ENCODE data around the gene SDSL. TPM values are rescaled to one million over a fixed set of nuclear protein-coding genes. Genes with fewer than 3 reads are reported as not detected.
A peak's percentile ranks its signal among the peaks of the same experiment; 100 is the strongest.

The SDSL gene
- total and polyA plus RNA-seq, 2 of the 13 experiments (the other 11 are each of a cell fraction or from before 2014, with no cell fraction given) = 1.2 to 1.7 TPM

- no peak overlapping the region for H3K27ac ChIP-seq (ENCODE audit: extremely low read length, insufficient read depth, low read length)
- H3K27me3 ChIP-seq (ENCODE audit: control insufficient read depth in 1 of 2, insufficient read depth in 2 of 2, low read length in 2 of 2) = peaks cover 2 to 36% of the 10 kb centered on the region in 2 experiments; a peak in 3 of 5 replicates
- in situ Hi-C loops (cut with HindIII; ENCODE audit: extremely low pct_ligation_motif_present, low pct_unique_long_range_greater_than_20kb) (no loop called here), intact Hi-C loops (cut with micrococcal nuclease; ENCODE audit: unreplicated experiment) (no loop called here)
- 8% methylated on average over 9 of the region's 9 CpGs for WGBS (ENCODE audit: low lambda C conversion rate)
- H4K20me1 ChIP-seq (ENCODE audit: insufficient read depth, low read length) = peaks cover 10% of the 10 kb centered on the region; the same call in 1 of the 2 replicates
- H3K9me3 ChIP-seq (ENCODE audit: low read length) = no peaks in the 10 kb centered on the region
- no peak for ATAC-seq
- DNase-seq (ENCODE audit: low spot score) = no peak
- H3K79me2 ChIP-seq (ENCODE audit: insufficient read depth, low read length) = no peaks in the 10 kb centered on the region
- peak; percentile 20; the same call in 1 of the 2 replicates for TF ChIP-seq EHMT2 (IDR thresholded peaks at IDR 0.05; ENCODE audit: borderline replicate concordance, low read depth, low read length)
- TF ChIP-seq MEIS2 (CRISPR knock-in tag; IDR thresholded peaks at IDR 0.05) = no peak
- no peak for TF ChIP-seq ZNF75D (CRISPR knock-in tag; IDR thresholded peaks at IDR 0.05; ENCODE audit: borderline replicate concordance)
- no peak for TF ChIP-seq ONECUT2 (CRISPR knock-in tag; IDR thresholded peaks at IDR 0.05)
- ChIA-PET POLR2A (no interaction called here), CTCF (ENCODE audit: low intra/inter-chr PET ratio, low total read pairs) (no interaction called here)
- no TSS peak for BruUV-seq (replicated peaks)
- H3K4me1 ChIP-seq (ENCODE audit: insufficient read depth, low read length) = no peaks in the 10 kb centered on the region
- H3K4me2 ChIP-seq (ENCODE audit: low read depth, low read length) = no peak overlapping the region
- H2AFZ ChIP-seq (ENCODE audit: low read length) = no peak overlapping the region
- H3K4me3 ChIP-seq (replicated peaks in 1 of 3; ENCODE audit: insufficient read depth in 1 of 3, low read depth in 2 of 3, low read length in 3 of 3) = no peak overlapping the region
- no peaks in the 10 kb centered on the region for H3K36me3 ChIP-seq (replicated peaks in 1 of 2; ENCODE audit: control insufficient read depth in 1 of 2, insufficient read depth in 2 of 2, low read length in 2 of 2)
- H3K9ac ChIP-seq (ENCODE audit: insufficient read depth, low read depth, low read length) = no peak overlapping the region
- no peak for FAIRE-seq
Measured at GRCh38 chr12:113480336-113480971, 58.3 kb downstream of the SDSL start.

DNA sequence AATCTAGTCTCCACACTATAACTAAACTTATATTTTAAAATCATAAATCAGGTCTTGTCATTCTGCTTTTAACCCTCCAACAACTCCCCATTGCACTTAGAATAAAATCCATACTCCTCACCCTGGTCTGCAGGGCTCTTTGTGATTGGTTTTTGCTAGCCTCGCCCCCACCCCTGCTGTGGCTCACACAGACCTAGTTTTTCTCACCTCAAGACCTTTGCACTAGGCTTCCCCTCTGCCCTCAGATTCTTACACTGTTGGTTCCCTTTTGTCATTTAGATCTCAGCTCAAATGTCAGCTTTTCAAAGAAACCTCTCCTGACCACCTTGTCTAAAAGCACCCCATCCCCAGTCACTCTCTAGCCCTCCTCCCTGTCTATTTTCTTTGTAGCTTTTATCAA, 60.2 kb downstream of the SDSL start:
- Histone ChIP-seq H3K9me3 (ENCODE audit: low read length) (no peaks in the 10 kb centered on the region), H3K4me2 (ENCODE audit: low read depth, low read length) (no peak overlapping the region), H3K4me3 (replicated peaks in 1 of 3; ENCODE audit: insufficient read depth in 1 of 3, low read depth in 2 of 3, low read length in 3 of 3) (no peak overlapping the region), H3K79me2 (ENCODE audit: insufficient read depth, low read length) (no peaks in the 10 kb centered on the region), H3K36me3 (replicated peaks in 1 of 2; ENCODE audit: control insufficient read depth in 1 of 2, insufficient read depth in 2 of 2, low read length in 2 of 2) (no peaks in the 10 kb centered on the region), H3K27ac (ENCODE audit: extremely low read length, insufficient read depth, low read length) (no peak overlapping the region), H3K9ac (ENCODE audit: insufficient read depth, low read depth, low read length) (no peak overlapping the region), H4K20me1 (ENCODE audit: insufficient read depth, low read length) (peaks cover 10% of the 10 kb centered on the region; the same call in 1 of the 2 replicates), H3K4me1 (ENCODE audit: insufficient read depth, low read length) (no peaks in the 10 kb centered on the region), H2AFZ (ENCODE audit: low read length) (no peak overlapping the region), H3K27me3 (ENCODE audit: control insufficient read depth in 1 of 2, insufficient read depth in 2 of 2, low read length in 2 of 2) (peaks cover 2 to 26% of the 10 kb centered on the region in 2 experiments; a peak in 3 of 5 replicates)
- ATAC-seq (no peak), FAIRE-seq (no peak), DNase-seq (ENCODE audit: low spot score) (no peak)
- BruUV-seq (replicated peaks) = no TSS peak
- in situ Hi-C loops (cut with HindIII; ENCODE audit: extremely low pct_ligation_motif_present, low pct_unique_long_range_greater_than_20kb) = no loop called here
- ChIA-PET CTCF (ENCODE audit: low intra/inter-chr PET ratio, low total read pairs) (no interaction called here), POLR2A (no interaction called here)
- intact Hi-C loops (cut with micrococcal nuclease; ENCODE audit: unreplicated experiment) = no loop called here
- WGBS (ENCODE audit: low lambda C conversion rate) = 0% methylated on average over 1 of the region's 1 CpG
- TF ChIP-seq ZNF276 (CRISPR knock-in tag; IDR thresholded peaks at IDR 0.05; ENCODE audit: low read depth) (no peak), DR1 (CRISPR knock-in tag; IDR thresholded peaks at IDR 0.05) (no peak), KLF9 (CRISPR knock-in tag; IDR thresholded peaks at IDR 0.05; ENCODE audit: low read depth) (no peak), KLF15 (CRISPR knock-in tag; IDR thresholded peaks at IDR 0.05; ENCODE audit: borderline replicate concordance) (no peak), ZKSCAN5 (CRISPR knock-in tag; IDR thresholded peaks at IDR 0.05) (no peak)
- TF ChIP-seq, protein P1, sequence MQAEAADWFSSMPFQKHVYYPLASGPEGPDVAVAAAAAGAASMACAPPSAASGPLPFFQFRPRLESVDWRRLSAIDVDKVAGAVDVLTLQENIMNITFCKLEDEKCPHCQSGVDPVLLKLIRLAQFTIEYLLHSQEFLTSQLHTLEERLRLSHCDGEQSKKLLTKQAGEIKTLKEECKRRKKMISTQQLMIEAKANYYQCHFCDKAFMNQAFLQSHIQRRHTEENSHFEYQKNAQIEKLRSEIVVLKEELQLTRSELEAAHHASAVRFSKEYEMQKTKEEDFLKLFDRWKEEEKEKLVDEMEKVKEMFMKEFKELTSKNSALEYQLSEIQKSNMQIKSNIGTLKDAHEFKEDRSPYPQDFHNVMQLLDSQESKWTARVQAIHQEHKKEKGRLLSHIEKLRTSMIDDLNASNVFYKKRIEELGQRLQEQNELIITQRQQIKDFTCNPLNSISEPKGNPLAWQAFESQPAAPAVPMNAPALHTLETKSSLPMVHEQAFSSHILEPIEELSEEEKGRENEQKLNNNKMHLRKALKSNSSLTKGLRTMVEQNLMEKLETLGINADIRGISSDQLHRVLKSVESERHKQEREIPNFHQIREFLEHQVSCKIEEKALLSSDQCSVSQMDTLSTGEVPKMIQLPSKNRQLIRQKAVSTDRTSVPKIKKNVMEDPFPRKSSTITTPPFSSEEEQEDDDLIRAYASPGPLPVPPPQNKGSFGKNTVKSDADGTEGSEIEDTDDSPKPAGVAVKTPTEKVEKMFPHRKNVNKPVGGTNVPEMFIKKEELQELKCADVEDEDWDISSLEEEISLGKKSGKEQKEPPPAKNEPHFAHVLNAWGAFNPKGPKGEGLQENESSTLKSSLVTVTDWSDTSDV (CRISPR knock-in tag; IDR thresholded peaks at IDR 0.05) = no peak
- TF ChIP-seq, protein P2, sequence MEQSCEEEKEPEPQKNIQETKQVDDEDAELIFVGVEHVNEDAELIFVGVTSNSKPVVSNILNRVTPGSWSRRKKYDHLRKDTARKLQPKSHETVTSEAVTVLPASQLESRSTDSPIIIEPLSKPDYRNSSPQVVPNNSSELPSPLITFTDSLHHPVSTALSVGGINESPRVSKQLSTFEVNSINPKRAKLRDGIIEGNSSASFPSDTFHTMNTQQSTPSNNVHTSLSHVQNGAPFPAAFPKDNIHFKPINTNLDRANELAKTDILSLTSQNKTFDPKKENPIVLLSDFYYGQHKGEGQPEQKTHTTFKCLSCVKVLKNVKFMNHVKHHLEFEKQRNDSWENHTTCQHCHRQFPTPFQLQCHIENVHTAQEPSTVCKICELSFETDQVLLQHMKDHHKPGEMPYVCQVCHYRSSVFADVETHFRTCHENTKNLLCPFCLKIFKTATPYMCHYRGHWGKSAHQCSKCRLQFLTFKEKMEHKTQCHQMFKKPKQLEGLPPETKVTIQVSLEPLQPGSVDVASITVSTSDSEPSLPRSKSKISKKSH (CRISPR knock-in tag; IDR thresholded peaks at IDR 0.05; ENCODE audit: borderline replicate concordance) = no peak
